Ureter (tissue), 1 donor: ENCODE results near the gene MEF2B. TPM values are rescaled to one million over a fixed set of nuclear protein-coding genes. Genes with fewer than 3 reads are reported as not detected.

Source experiments
- DNase-seq: peaks from one replicate; pipeline ENCODE4 v3.0.0-alpha.2; 2020; ENCODE audit warnings: low spot score
- total RNA-seq: library from RNA; stranded (reverse); gene quantifications from one replicate; pipeline ENCODE4 v1.2.4, GENCODE V29; 2023
- donor health status: DM: yes; HTN: yes; CAD: no.

Gene MEF2B
- total RNA-seq, 1 donor from 2014 or later, result 4.4 TPM

GRCh38 chr19:19098703-19099632 lies 71.1 kb downstream of the MEF2B start:
- no peak for DNase-seq

- no peak for DNase-seq
These were observed 71.9 kb downstream of the MEF2B start for GRCh38 chr19:19098084-19098702.

GRCh38 chr19:19096641-19097627 lies 73.1 kb downstream of the MEF2B start:
- no peak for DNase-seq

GRCh38 chr19:19095691-19096090 lies 74.4 kb downstream of the MEF2B start:
- DNase-seq, result no peak

Other genes with a start within 250 kb of the MEF2B start
- 23.2 TPM for gene HOMER3, start 229.0 kb downstream of the MEF2B start, total RNA-seq
- 99.6 TPM for gene SUGP2, start 136.7 kb downstream of the MEF2B start, total RNA-seq
- gene ARMC6, start 136.7 kb downstream of the MEF2B start, total RNA-seq, result 42.2 TPM
- gene SLC25A42, start 106.3 kb downstream of the MEF2B start, total RNA-seq, result 19.6 TPM
- gene TMEM161A, start 31.8 kb downstream of the MEF2B start, total RNA-seq, result 25.3 TPM
- 58.0 TPM for gene BORCS8, start 21.9 kb upstream of the MEF2B start, total RNA-seq
- 50.6 TPM for gene RFXANK, start 22.0 kb upstream of the MEF2B start, total RNA-seq
- 24.1 TPM for gene NR2C2AP, start 33.2 kb upstream of the MEF2B start, total RNA-seq
- not detected for gene NCAN, start 41.7 kb upstream of the MEF2B start, total RNA-seq
- gene TM6SF2, start 103.0 kb upstream of the MEF2B start, total RNA-seq, result 1.8 TPM
- gene SUGP1, start 150.2 kb upstream of the MEF2B start, total RNA-seq, result 51.8 TPM
- gene MAU2, start 150.6 kb upstream of the MEF2B start, total RNA-seq, result 87.4 TPM
- 92.7 TPM for gene GATAD2A, start 235.4 kb upstream of the MEF2B start, total RNA-seq